Chondrocyte (in vitro differentiated cells): ENCODE data around the gene OR7D2. TPM values are rescaled to one million over a fixed set of nuclear protein-coding genes. Genes with fewer than 3 reads are reported as not detected.

Source experiments
- DNase-seq: peaks from one replicate; pipeline ENCODE4 v3.0.0; 2021; ENCODE audit warnings: mixed read lengths, low spot score
- H3K27ac Mint-ChIP-seq: one replicate; pipeline ENCODE4 v1.8.0; 2021; ENCODE audit warnings: mild to moderate bottlenecking, moderate library complexity, mixed read lengths; ENCODE audit not compliant: unreplicated experiment
- H3K27me3 Mint-ChIP-seq: 2 replicates; pipeline ENCODE4 v1.8.0; 2021; ENCODE audit warnings: low read depth, mixed read lengths
- H3K36me3 Mint-ChIP-seq: 2 replicates; pipeline ENCODE4 v1.8.0; 2021; ENCODE audit warnings: low read depth, mixed read lengths
- H3K4me1 Mint-ChIP-seq: 2 replicates; pipeline ENCODE4 v1.8.0; 2021; ENCODE audit warnings: low read depth, mild to moderate bottlenecking, mixed read lengths
- H3K4me3 Mint-ChIP-seq: one replicate; pipeline ENCODE4 v1.8.0; 2021; ENCODE audit warnings: mild to moderate bottlenecking, moderate library complexity, mixed read lengths; ENCODE audit not compliant: unreplicated experiment
- H3K9me3 Mint-ChIP-seq: 2 replicates; pipeline ENCODE4 v1.8.0; 2021; ENCODE audit warnings: low read depth, mixed read lengths
- CTCF ChIP-seq: fragments of 200-600 bp; sonication (generic); IDR thresholded peaks from 2 replicates; pipeline ENCODE4 v1.5.0; 2021; ENCODE audit warnings: antibody characterized with exemption, mild to moderate bottlenecking, moderate library complexity
- total RNA-seq: library from RNA; stranded (reverse); gene quantifications from 3 replicates; pipeline ENCODE4 v1.2.1, GENCODE V29; 2021

The OR7D2 gene
- total RNA-seq, 1 donor from 2014 or later, result 0.60 TPM

- no peak overlapping the region for H3K27ac Mint-ChIP-seq
- H3K4me3 Mint-ChIP-seq, result no peak overlapping the region
- H3K4me1 Mint-ChIP-seq, result peaks cover 32% of the 10 kb centered on the region
- DNase-seq, result no peak
- H3K9me3 Mint-ChIP-seq, result peaks cover 18% of the 10 kb centered on the region
- peaks cover 24% of the 10 kb centered on the region for H3K36me3 Mint-ChIP-seq
- no peak for TF ChIP-seq CTCF
- no peaks in the 10 kb centered on the region for H3K27me3 Mint-ChIP-seq
These were observed 33.9 kb upstream of the OR7D2 start for GRCh38 chr19:9144920-9145319.

GRCh38 chr19:9146882-9147281 lies 31.9 kb upstream of the OR7D2 start:
- H3K4me3 Mint-ChIP-seq, result no peak overlapping the region
- no peaks in the 10 kb centered on the region for H3K27me3 Mint-ChIP-seq
- DNase-seq, result no peak
- peaks cover 27% of the 10 kb centered on the region for H3K9me3 Mint-ChIP-seq
- H3K36me3 Mint-ChIP-seq, result peaks cover 28% of the 10 kb centered on the region
- no peak for TF ChIP-seq CTCF
- peaks cover 18% of the 10 kb centered on the region for H3K4me1 Mint-ChIP-seq
- H3K27ac Mint-ChIP-seq, result no peak overlapping the region

GRCh38 chr19:9148697-9149096 lies 30.1 kb upstream of the OR7D2 start:
- DNase-seq, result no peak
- peaks cover 35% of the 10 kb centered on the region for H3K9me3 Mint-ChIP-seq
- H3K27ac Mint-ChIP-seq, result no peak overlapping the region
- H3K27me3 Mint-ChIP-seq, result no peaks in the 10 kb centered on the region
- no peak overlapping the region for H3K4me3 Mint-ChIP-seq
- peaks cover 36% of the 10 kb centered on the region for H3K36me3 Mint-ChIP-seq
- H3K4me1 Mint-ChIP-seq, result peaks cover 7% of the 10 kb centered on the region
- no peak for TF ChIP-seq CTCF

- no peak for TF ChIP-seq CTCF
- no peaks in the 10 kb centered on the region for H3K27me3 Mint-ChIP-seq
- H3K4me1 Mint-ChIP-seq, result peaks cover 5% of the 10 kb centered on the region
- DNase-seq, result no peak
- no peak overlapping the region for H3K27ac Mint-ChIP-seq
- H3K36me3 Mint-ChIP-seq, result peaks cover 31% of the 10 kb centered on the region
- peaks cover 38% of the 10 kb centered on the region for H3K9me3 Mint-ChIP-seq
- no peak overlapping the region for H3K4me3 Mint-ChIP-seq
These were observed 28.8 kb upstream of the OR7D2 start for GRCh38 chr19:9149997-9150396.

GRCh38 chr19:9150650-9151049 lies 28.1 kb upstream of the OR7D2 start:
- H3K4me3 Mint-ChIP-seq, result no peak overlapping the region
- TF ChIP-seq CTCF, result no peak
- H3K36me3 Mint-ChIP-seq, result peaks cover 33% of the 10 kb centered on the region
- DNase-seq, result no peak
- peaks cover 38% of the 10 kb centered on the region for H3K9me3 Mint-ChIP-seq
- peaks cover 5% of the 10 kb centered on the region for H3K4me1 Mint-ChIP-seq
- no peak overlapping the region for H3K27ac Mint-ChIP-seq
- no peaks in the 10 kb centered on the region for H3K27me3 Mint-ChIP-seq
